Chondrocyte (in vitro differentiated cells): ENCODE data around the gene NUB1. TPM values are rescaled to one million over a fixed set of nuclear protein-coding genes. Genes with fewer than 3 reads are reported as not detected.

Experiments used
- DNase-seq: peaks from one replicate; pipeline ENCODE4 v3.0.0; 2021; ENCODE audit warnings: mixed read lengths, low spot score
- H3K27ac Mint-ChIP-seq: one replicate; pipeline ENCODE4 v1.8.0; 2021; ENCODE audit warnings: mild to moderate bottlenecking, moderate library complexity, mixed read lengths; ENCODE audit not compliant: unreplicated experiment
- H3K27me3 Mint-ChIP-seq: 2 replicates; pipeline ENCODE4 v1.8.0; 2021; ENCODE audit warnings: low read depth, mixed read lengths
- H3K36me3 Mint-ChIP-seq: 2 replicates; pipeline ENCODE4 v1.8.0; 2021; ENCODE audit warnings: low read depth, mixed read lengths
- H3K4me1 Mint-ChIP-seq: 2 replicates; pipeline ENCODE4 v1.8.0; 2021; ENCODE audit warnings: low read depth, mild to moderate bottlenecking, mixed read lengths
- H3K4me3 Mint-ChIP-seq: one replicate; pipeline ENCODE4 v1.8.0; 2021; ENCODE audit warnings: mild to moderate bottlenecking, moderate library complexity, mixed read lengths; ENCODE audit not compliant: unreplicated experiment
- H3K9me3 Mint-ChIP-seq: 2 replicates; pipeline ENCODE4 v1.8.0; 2021; ENCODE audit warnings: low read depth, mixed read lengths
- total RNA-seq: library from RNA; stranded (reverse); gene quantifications from 3 replicates; pipeline ENCODE4 v1.2.1, GENCODE V29; 2021
- TF ChIP-seq, protein P1 (sequence below): fragments of 200-600 bp; sonication (generic); IDR thresholded peaks from 2 replicates; pipeline ENCODE4 v1.5.0; 2021; ENCODE audit warnings: antibody characterized with exemption, mild to moderate bottlenecking, moderate library complexity

The NUB1 gene
- total RNA-seq, 1 donor from 2014 or later = 50.3 TPM

GRCh38 chr7:151423226-151423625 lies 81.6 kb downstream of the NUB1 start:
- peaks cover 23% of the 10 kb centered on the region for H3K4me1 Mint-ChIP-seq
- H3K36me3 Mint-ChIP-seq = peaks cover 11% of the 10 kb centered on the region
- peaks cover 19% of the 10 kb centered on the region for H3K9me3 Mint-ChIP-seq
- no peak overlapping the region for H3K4me3 Mint-ChIP-seq
- TF ChIP-seq, protein P1, sequence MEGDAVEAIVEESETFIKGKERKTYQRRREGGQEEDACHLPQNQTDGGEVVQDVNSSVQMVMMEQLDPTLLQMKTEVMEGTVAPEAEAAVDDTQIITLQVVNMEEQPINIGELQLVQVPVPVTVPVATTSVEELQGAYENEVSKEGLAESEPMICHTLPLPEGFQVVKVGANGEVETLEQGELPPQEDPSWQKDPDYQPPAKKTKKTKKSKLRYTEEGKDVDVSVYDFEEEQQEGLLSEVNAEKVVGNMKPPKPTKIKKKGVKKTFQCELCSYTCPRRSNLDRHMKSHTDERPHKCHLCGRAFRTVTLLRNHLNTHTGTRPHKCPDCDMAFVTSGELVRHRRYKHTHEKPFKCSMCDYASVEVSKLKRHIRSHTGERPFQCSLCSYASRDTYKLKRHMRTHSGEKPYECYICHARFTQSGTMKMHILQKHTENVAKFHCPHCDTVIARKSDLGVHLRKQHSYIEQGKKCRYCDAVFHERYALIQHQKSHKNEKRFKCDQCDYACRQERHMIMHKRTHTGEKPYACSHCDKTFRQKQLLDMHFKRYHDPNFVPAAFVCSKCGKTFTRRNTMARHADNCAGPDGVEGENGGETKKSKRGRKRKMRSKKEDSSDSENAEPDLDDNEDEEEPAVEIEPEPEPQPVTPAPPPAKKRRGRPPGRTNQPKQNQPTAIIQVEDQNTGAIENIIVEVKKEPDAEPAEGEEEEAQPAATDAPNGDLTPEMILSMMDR = no peak
- H3K27ac Mint-ChIP-seq = no peak overlapping the region
- peaks cover 7% of the 10 kb centered on the region for H3K27me3 Mint-ChIP-seq
- no peak for DNase-seq

- Mint-ChIP-seq H3K36me3 (peaks cover 11% of the 10 kb centered on the region), H3K4me3 (no peak overlapping the region), H3K27me3 (peaks cover 7% of the 10 kb centered on the region), H3K4me1 (peaks cover 30% of the 10 kb centered on the region), H3K27ac (no peak overlapping the region), H3K9me3 (peaks cover 18% of the 10 kb centered on the region)
- no peak for DNase-seq
- TF ChIP-seq, protein P1 = no peak
Measured at GRCh38 chr7:151423936-151424335, 82.3 kb downstream of the NUB1 start.

GRCh38 chr7:151424799-151425198 lies 83.2 kb downstream of the NUB1 start:
- DNase-seq = no peak

DNA sequence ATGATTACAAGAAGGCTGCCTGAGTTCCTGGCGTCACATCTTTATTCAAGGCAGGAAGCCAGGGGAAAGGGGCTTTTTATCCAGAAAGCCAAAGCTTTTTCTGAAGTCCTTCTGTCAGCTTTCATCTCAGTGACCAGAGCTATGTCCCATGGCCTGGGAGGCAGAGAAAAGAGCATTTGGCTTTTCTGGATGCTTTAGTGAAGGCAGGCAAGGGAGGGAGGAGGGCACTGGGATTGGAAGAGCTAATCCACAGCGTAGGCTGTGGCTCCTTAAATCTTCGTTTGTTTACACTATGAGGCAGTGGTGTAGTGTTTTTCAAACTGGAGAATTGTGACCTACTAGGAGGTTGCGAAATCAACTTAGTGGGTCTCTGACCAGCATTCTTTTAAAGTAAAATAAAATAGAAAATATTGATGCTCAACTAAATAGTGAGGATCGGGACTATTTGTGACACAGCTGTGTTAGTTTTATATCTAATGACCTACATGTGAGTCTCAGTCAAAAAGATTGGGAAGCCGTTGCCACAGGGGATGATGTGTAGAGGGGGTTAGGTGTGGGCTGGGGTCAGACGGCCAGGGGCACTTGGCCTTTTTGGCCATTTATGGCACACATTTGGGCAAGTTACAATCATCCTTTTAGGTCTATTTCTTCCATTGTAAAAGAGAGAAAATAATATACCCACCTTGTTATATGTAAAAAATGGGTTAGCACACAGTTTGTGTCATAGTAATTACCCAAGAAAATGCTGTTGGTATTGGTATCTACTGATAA lies 84.2 kb downstream of the NUB1 start:
- H3K4me3 Mint-ChIP-seq = no peak overlapping the region
- peaks cover 8% of the 10 kb centered on the region for H3K9me3 Mint-ChIP-seq
- DNase-seq = no peak
- TF ChIP-seq, protein P1 = no peak
- H3K4me1 Mint-ChIP-seq = peaks cover 40% of the 10 kb centered on the region
- peaks cover 4% of the 10 kb centered on the region for H3K27me3 Mint-ChIP-seq
- H3K27ac Mint-ChIP-seq = peak overlapping the region; percentile 85
- peaks cover 6% of the 10 kb centered on the region for H3K36me3 Mint-ChIP-seq

More at GRCh38 chr7:151424799-151425198, 83.2 kb downstream of the NUB1 start:
- H3K9me3 Mint-ChIP-seq = peaks cover 16% of the 10 kb centered on the region
- H3K27ac Mint-ChIP-seq = peak overlapping the region; percentile 36
- H3K27me3 Mint-ChIP-seq = peaks cover 7% of the 10 kb centered on the region
- no peak overlapping the region for H3K4me3 Mint-ChIP-seq
- H3K4me1 Mint-ChIP-seq = peaks cover 38% of the 10 kb centered on the region
- TF ChIP-seq, protein P1 = no peak
- peaks cover 11% of the 10 kb centered on the region for H3K36me3 Mint-ChIP-seq

GRCh38 chr7:151426441-151426903 lies 84.9 kb downstream of the NUB1 start:
- H3K4me3 Mint-ChIP-seq = no peak overlapping the region
- DNase-seq = no peak
- H3K27ac Mint-ChIP-seq = peak overlapping the region; percentile 85
- peaks cover 40% of the 10 kb centered on the region for H3K4me1 Mint-ChIP-seq
- TF ChIP-seq, protein P1 = no peak
- H3K9me3 Mint-ChIP-seq = peaks cover 8% of the 10 kb centered on the region
- H3K27me3 Mint-ChIP-seq = peaks cover 4% of the 10 kb centered on the region
- peaks cover 6% of the 10 kb centered on the region for H3K36me3 Mint-ChIP-seq
